ENCODE measurements around the gene POLR1C.
A peak's percentile ranks its signal among the peaks of the same experiment; 100 is the strongest.
"Not testable (repeated sequence)": the region's sequence is repeated elsewhere in the genome, so short reads cannot be mapped to it uniquely, and the experiment has no call there.

POLR1C gene

GRCh38 chr6:43516697-43517504 lies at the start of gene POLR1C, which contains the start of gene YIPF3:
TSS of gene POLR1C (plus strand) at chr6:43517089. CDS start at chr6:43517110, 21 bp downstream.
TSS of gene YIPF3 (minus strand) at chr6:43516926. CDS start at chr6:43516807, 119 bp downstream.
- DNase-seq (ENCODE audit: low spot score), result peak; percentile 98

GRCh38 chr6:43467265-43467664 lies 49.6 kb upstream of the POLR1C start:
- DNase-seq (ENCODE audit: low spot score), result not testable (repeated sequence)

DNA sequence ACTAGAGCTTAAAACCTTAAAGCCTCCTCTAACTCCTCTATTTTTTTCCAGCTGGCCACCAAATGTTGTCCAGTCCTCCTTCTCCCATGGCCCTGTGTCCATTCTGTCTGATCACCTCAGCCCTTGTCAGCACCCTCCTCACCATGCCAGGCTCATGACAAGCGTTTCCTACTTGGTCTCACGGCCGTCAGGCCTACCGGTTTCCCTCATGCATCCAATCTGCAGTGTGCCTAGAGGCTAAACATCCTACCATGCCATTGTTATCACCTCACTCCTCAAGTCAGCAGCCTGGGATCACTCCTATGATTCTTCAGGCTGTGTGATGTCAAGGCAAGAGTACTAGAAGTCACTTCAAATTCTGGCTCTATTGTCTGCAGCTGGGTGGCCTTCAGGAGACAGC lies 49.1 kb upstream of the POLR1C start:
- DNase-seq (ENCODE audit: low spot score), result no peak

GRCh38 chr6:43468240-43468639 lies 48.6 kb upstream of the POLR1C start:
- no peak for DNase-seq (ENCODE audit: low spot score)

DNA sequence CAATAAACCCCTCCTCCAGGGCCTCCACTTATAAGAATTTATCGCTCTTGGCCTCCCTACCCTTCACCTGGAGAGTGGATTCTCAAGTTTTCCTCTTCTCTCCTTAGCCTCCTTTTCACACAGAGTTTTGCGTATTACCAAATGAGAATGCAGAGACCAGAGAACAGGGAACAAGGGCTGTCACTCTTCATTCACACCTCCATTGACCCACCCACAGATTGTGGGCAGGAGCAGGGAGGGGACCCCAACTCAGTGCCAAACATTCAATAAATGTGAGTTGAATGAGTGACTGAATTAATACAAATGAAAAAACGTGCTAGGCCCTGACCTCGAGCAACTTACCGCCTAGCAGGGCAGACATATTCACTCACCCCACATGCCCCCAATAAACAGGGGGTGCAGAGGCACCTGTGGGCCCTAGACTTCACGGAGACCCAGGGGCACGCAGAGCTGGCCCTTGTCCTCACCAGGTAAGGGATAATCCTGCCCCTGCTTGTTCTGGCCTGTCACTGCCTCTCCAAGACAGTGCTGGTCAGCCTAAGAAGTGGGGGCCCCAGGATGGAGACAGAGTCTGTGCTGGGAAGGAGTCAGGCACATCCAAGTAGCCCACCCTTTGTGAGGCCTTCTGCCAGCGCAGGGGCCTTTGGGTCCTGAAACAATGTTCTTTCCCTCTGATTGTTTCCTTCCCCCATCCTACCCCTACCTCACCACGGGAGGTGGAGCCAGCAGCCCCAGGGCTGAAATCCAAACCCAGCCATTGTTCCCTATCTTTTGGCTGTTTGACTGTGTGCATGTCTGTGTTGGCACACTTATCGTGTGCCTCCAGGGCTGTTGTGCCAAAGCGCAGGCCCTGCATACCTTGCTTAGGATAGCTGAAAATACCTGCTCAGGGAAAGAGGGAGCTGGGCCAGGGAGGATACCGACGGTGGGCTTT lies 47.9 kb upstream of the POLR1C start:
- no peak for DNase-seq (ENCODE audit: low spot score)

GRCh38 chr6:43469947-43470346 lies 46.9 kb upstream of the POLR1C start:
- DNase-seq (ENCODE audit: low spot score), result no peak

DNA sequence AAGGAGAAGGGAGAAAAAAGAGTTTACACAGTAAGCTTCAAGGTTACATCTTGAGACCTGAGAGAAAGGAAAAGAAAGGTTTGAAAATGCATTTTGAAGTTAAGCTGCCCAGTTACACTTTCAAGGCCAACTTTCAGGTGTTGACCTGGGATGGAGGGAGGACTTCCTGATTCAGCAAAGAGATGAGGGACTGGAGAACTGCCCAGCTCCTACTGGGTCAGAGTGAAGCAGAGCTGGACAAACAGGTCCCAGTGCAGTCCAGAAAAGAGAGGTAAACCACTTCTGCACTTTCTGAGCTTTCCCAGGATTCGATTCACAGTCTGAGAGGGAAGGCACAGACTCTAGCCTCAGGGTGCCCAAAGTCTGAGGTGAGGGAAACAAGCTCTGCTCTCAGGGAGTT lies 45.5 kb upstream of the POLR1C start:
- DNase-seq (ENCODE audit: low spot score), result no peak

GRCh38 chr6:43472515-43472914 lies 44.4 kb upstream of the POLR1C start:
- DNase-seq (ENCODE audit: low spot score), result no peak

DNA sequence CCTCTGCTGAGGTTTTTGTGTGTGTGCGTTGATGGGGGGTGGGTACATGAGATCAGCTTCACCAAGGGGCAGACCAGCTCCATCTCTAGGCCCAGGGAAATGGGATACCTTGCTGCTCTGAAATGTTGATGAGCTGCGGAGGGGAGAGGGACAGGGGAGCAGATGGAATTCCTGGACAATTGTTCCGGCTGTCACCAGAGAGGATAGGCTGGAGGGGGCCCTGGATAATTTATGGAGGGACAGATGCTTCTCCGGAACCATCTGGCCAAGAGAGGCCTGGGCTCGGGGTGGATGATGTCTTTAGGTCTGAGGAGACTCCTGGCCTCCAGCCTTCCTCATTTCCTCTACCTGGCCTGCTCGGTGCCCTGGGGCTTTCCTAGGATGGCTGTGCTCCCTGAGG lies 41.4 kb upstream of the POLR1C start:
- DNase-seq (ENCODE audit: low spot score), result no peak

- DNase-seq (ENCODE audit: low spot score), result no peak
Observed at GRCh38 chr6:43476746-43477145, 40.1 kb upstream of the POLR1C start.

- peak; percentile 92 for DNase-seq (ENCODE audit: low spot score)
Observed at GRCh38 chr6:43477235-43478007, 39.5 kb upstream of the POLR1C start, which contains the start of gene TJAP1. TSS of gene TJAP1 (plus strand) at chr6:43477570. CDS start at chr6:43499002, 21,432 bp downstream.

- DNase-seq (ENCODE audit: low spot score), result no peak
Observed at GRCh38 chr6:43478008-43478372, 38.9 kb upstream of the POLR1C start.

DNA sequence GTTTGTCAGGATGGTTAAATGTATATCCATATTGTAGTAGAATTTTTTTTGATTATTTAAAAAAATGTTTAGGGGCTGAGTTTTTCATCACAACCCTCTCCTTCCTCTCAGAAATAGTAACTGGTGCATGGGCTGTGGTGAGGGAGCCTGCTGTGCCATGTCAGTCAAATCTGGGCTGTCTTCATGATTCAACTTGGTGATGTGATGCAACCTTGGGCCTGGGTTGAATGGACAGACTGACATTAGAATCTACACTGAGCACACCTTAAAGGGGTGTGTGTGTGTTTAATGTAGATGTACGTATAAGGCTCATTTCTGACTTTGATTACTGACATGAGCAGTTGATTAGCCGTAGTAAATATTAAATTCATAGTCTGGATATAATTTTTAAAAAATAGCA lies 35.8 kb upstream of the POLR1C start:
- DNase-seq (ENCODE audit: low spot score), result no peak

DNA sequence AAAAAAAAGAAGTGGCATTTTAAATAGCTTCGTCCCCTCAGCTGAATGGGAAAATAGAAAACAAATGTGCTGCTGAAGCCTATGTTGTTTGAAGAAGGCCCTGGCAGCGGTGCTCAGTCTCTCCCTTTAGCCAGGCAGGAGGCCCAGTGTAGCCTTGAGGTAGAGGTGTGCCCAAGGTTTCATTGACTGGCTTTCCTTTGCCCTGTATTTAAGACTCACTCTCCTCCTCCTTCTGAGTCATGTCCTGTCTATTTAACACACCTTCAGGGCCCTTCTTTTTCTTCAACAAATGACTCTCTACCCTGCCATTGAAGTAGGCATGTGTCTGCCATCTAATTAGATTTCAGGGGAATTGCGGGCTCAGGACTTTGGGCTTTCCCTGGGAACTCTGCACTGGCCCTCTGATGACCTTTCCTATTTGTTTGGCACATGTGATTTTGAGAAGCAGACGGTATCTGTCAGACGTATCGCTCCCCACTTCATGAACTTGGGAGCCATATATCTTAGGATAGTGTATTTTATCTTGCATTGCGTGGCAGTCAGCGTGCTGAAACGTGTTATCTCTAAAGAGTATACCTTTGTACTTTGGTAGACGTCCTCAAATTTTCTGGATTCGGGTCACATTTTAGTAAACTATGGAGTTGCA lies 35.2 kb upstream of the POLR1C start:
- DNase-seq (ENCODE audit: low spot score), result no peak

DNA sequence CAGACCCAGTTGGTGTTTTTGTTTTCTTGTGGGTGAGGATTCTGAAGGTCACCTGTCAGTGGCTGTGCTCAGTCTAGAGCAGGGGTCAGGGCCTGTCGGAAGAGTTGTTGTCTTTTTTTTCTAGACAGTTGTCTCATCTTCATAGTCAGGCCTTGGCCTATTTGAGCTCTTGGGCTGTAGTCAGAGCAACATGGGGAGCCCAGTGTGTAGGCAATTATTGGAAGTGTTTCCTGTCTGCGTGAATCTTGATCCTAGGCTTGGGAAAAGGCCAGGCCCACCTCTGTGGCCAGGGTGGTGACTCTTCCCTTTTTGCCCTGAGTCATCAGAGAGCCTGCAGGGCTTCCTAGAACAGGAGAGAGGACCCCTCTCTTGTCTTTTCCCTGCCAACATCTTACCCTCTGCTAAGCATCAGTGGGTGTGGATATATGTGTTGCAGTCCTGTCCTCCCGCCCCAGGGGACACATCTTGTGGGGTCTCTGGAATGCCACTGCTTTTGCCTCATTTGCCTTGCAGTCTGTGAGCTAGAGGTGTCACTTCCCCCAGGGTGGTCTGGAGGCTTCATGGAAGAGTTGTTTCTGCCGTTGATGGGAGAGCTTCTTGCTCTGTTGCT lies 28.1 kb upstream of the POLR1C start:
- DNase-seq (ENCODE audit: low spot score), result peak; percentile 38

DNA sequence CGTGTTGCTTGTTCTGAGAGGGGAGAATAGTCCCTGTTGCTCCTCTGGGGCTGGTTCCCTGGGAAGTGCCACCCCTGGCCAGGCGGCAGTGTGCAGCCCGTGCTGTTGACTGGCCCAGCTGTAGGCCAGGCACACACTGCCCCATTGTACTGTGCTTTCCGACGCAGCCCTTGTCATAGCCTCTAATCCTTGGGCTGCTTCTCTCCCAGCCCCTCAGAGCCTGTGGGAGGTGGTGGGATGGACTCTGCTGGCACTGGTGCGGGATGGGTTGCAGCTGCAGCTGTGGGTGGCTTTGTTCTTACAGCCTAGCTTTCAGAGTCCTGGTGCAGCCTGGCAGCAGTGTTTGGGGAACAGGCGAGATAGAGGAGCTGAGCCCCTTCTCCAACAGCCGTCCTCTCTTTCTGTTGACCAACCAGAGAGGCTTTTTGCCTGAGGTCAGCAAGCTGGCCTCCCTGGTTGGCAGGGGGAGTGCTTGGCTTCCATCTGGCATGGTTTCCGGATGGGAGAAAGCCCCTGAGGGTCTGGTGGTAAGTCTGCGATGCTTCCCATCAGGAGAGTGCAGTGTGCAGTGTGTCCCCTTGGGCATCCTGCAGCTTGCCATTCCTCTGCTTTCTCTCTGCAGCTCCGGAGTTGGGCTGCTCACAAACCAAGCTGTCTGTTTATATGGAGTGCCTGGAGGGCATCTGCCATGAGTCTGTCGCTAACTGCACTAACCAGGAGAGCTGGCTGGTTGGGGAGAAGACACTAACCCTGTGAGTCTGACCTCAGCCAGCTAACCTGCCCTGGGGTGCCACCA lies 27.4 kb upstream of the POLR1C start:
- DNase-seq (ENCODE audit: low spot score), result no peak

DNA sequence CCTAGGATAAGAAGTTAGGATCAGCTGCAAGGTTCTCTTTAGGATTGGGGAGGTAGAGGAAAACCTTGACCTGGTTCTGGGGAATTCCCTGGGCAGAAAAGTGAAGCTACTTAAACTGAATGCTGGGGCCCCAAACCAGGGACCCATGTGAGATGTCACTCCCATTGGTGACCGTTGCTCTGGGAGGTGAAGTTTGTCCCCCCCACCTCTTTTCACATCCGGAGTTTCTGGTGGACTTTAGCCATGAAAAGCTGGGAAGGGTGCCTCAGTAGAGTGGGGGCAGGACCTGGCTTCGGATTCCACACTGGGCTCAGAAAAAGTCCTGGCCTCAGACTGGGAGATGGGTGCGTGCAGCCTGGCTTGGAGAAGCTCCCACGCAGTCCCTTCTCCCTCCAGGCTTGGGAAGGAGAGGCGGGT lies 26.4 kb upstream of the POLR1C start:
- DNase-seq (ENCODE audit: low spot score), result no peak

GRCh38 chr6:43491750-43492661 lies 24.9 kb upstream of the POLR1C start:
- peak; percentile 86 for DNase-seq (ENCODE audit: low spot score)

GRCh38 chr6:43492673-43493072 lies 24.2 kb upstream of the POLR1C start:
- no peak for DNase-seq (ENCODE audit: low spot score)
